Keratinocyte (primary cell): ENCODE results near the gene SLIT3. TPM values are rescaled to one million over a fixed set of nuclear protein-coding genes. Genes with fewer than 3 reads are reported as not detected.

Experiments used
- DNase-seq: peaks from one replicate; pipeline ENCODE4 v3.0.0-alpha.2; 2011; ENCODE audit warnings: low read depth, missing footprints, low spot score
- FAIRE-seq: peaks from 2 replicates; lab custom pipeline; 2011; peaks lifted over from hg19 to GRCh38; lab: Jason Lieb, UNC
- H2AFZ ChIP-seq: 2 replicates; pipeline ENCODE4 v1.6.0; 2012; ENCODE audit warnings: low read length, control low read depth, inconsistent platforms; ENCODE audit not compliant: control insufficient read depth
- H3K27ac ChIP-seq: 2 replicates; pipeline ENCODE4 v1.5.1; 2011; ENCODE audit warnings: low read length; ENCODE audit not compliant: control insufficient read depth, insufficient read depth
- H3K27me3 ChIP-seq: 3 replicates; pipeline ENCODE4 v1.6.0; 2011; ENCODE audit warnings: low read length; ENCODE audit not compliant: control insufficient read depth, insufficient read depth; ENCODE audit errors: extremely low read depth
- H3K36me3 ChIP-seq, 2 experiments: 2 replicates in 1 of 2; 3 replicates in 1 of 2; pipeline ENCODE4 v1.5.1; 2011; ENCODE audit warnings: low read length in 2 of 2, mild to moderate bottlenecking in 1 of 2; ENCODE audit not compliant: control insufficient read depth in 2 of 2, insufficient read depth in 2 of 2; ENCODE audit errors: extremely low read depth in 1 of 2
- H3K4me1 ChIP-seq: 3 replicates; pipeline ENCODE4 v1.5.1; 2011; ENCODE audit warnings: low read length; ENCODE audit not compliant: control insufficient read depth, insufficient read depth; ENCODE audit errors: extremely low read depth
- H3K4me2 ChIP-seq: 3 replicates; pipeline ENCODE4 v1.6.0; 2011; ENCODE audit warnings: low read depth, low read length; ENCODE audit not compliant: control insufficient read depth, insufficient read depth; ENCODE audit errors: extremely low read depth
- H3K4me3 ChIP-seq, 3 experiments: fragments of 200-600 bp in 1 of 3; sonication (generic) in 1 of 3; 2 replicates in 2 of 3; 3 replicates in 1 of 3; pipeline ENCODE4 v1.5.1; 2011 to 2016; ENCODE audit warnings: low read length in 3 of 3, mild to moderate bottlenecking in 3 of 3, control low read depth in 2 of 3, inconsistent platforms in 1 of 3, low read depth in 1 of 3, mixed read lengths in 1 of 3, mixed run types in 1 of 3, moderate library complexity in 1 of 3; ENCODE audit not compliant: control insufficient read depth in 2 of 3, insufficient read depth in 2 of 3; ENCODE audit errors: extremely low read depth in 1 of 3
- H3K79me2 ChIP-seq: 2 replicates; pipeline ENCODE4 v1.6.0; 2012; ENCODE audit warnings: low read length; ENCODE audit not compliant: control insufficient read depth, insufficient read depth
- H3K9ac ChIP-seq: 3 replicates; pipeline ENCODE4 v1.6.0; 2011; ENCODE audit warnings: low read length; ENCODE audit not compliant: control insufficient read depth, insufficient read depth; ENCODE audit errors: extremely low read depth
- H3K9me1 ChIP-seq: 3 replicates; pipeline ENCODE4 v1.6.0; 2011; ENCODE audit warnings: low read length; ENCODE audit not compliant: control insufficient read depth, insufficient read depth; ENCODE audit errors: extremely low read depth
- H3K9me3 ChIP-seq: 2 replicates; pipeline ENCODE4 v1.5.1; 2012; ENCODE audit warnings: low read depth, low read length; ENCODE audit not compliant: control insufficient read depth
- H4K20me1 ChIP-seq: 3 replicates; pipeline ENCODE4 v1.6.0; 2011; ENCODE audit warnings: low read length; ENCODE audit not compliant: control insufficient read depth, insufficient read depth; ENCODE audit errors: extremely low read depth
- CTCF ChIP-seq, 3 experiments: IDR thresholded peaks in 1 of 3; conservative IDR thresholded peaks in 1 of 3; optimal IDR thresholded peaks in 1 of 3; 2 replicates in 2 of 3; 3 replicates in 1 of 3; pipeline versions ENCODE3 to v1.5.1; 2011; ENCODE audit warnings: low read length in 3 of 3, mild to moderate bottlenecking in 3 of 3, moderate library complexity in 2 of 3, control low read depth in 1 of 3, inconsistent platforms in 1 of 3; ENCODE audit not compliant: insufficient read depth in 2 of 3; ENCODE audit errors: extremely low read depth in 1 of 3
- EZH2 ChIP-seq: IDR thresholded peaks from one replicate; pipeline ENCODE4 v1.6.1; 2012; ENCODE audit warnings: inconsistent platforms, mild to moderate bottlenecking, low read length, moderate library complexity
- dilution Hi-C: fragments of 300-500 bp; cut with MboI; formaldehyde crosslinking; loops from one replicate; pipeline ENCODE4 v1.7.0; 2020; ENCODE audit warnings: low sequenced_read_pairs; ENCODE audit not compliant: extremely low pct_ligation_motif_present
- polyA plus RNA-seq, 5 experiments: library from polyadenylated mRNA; depleted of rRNA in 3 of 5; stranded (reverse) in 3 of 5; stranded (forward) in 1 of 5; unstranded in 1 of 5; fragments of >200 nt; gene quantifications; 1 replicate in 1 of 5; 2 replicates in 3 of 5; 3 replicates in 1 of 5; pipeline versions ENCODE4 v1.2.1 to v1.2.3, GENCODE V29; 2011 to 2012; ENCODE audit warnings: missing spikeins in 2 of 5, low read depth in 1 of 5, low replicate concordance in 1 of 5

SLIT3 gene
- polyA plus RNA-seq, 1 donor (not counting 4 experiments of a cell fraction or from before 2014, with no cell fraction given), result 2.4 TPM

GRCh38 chr5:169128679-169129078 is 172.3 kb downstream of the SLIT3 start:
- Histone ChIP-seq H3K9me3 (no peaks in the 10 kb centered on the region), H3K27ac (no peak overlapping the region), H4K20me1 (no peaks in the 10 kb centered on the region), H3K9me1 (no peaks in the 10 kb centered on the region), H3K4me3 (no peak overlapping the region), H3K9ac (no peak overlapping the region), H3K79me2 (no peaks in the 10 kb centered on the region), H3K4me2 (no peak overlapping the region), H3K27me3 (no peaks in the 10 kb centered on the region), H2AFZ (no peak overlapping the region), H3K4me1 (no peaks in the 10 kb centered on the region), H3K36me3 (no peaks in the 10 kb centered on the region)
- TF ChIP-seq CTCF (optimal IDR thresholded peaks at IDR 0.05 in 1 of 3, IDR thresholded peaks at IDR 0.05 in 1 of 3, conservative IDR thresholded peaks at IDR 0.05 in 1 of 3; ENCODE audit: extremely low read depth in 1 of 3, insufficient read depth in 2 of 3, low read length in 3 of 3) (no peak), EZH2 (no peak)
- DNase-seq, result no peak
- no peak for FAIRE-seq
- dilution Hi-C loops, result no loop called here

- Histone ChIP-seq H4K20me1 (no peaks in the 10 kb centered on the region), H3K27me3 (no peaks in the 10 kb centered on the region), H2AFZ (no peak overlapping the region), H3K9me3 (no peaks in the 10 kb centered on the region), H3K9ac (no peak overlapping the region), H3K4me2 (no peak overlapping the region), H3K4me1 (no peaks in the 10 kb centered on the region), H3K36me3 (no peaks in the 10 kb centered on the region), H3K4me3 (no peak overlapping the region), H3K27ac (no peak overlapping the region), H3K9me1 (no peaks in the 10 kb centered on the region), H3K79me2 (no peaks in the 10 kb centered on the region)
- FAIRE-seq (no peak), DNase-seq (no peak)
- dilution Hi-C loops, result no loop called here
- TF ChIP-seq EZH2 (no peak), CTCF (optimal IDR thresholded peaks at IDR 0.05 in 1 of 3, IDR thresholded peaks at IDR 0.05 in 1 of 3, conservative IDR thresholded peaks at IDR 0.05 in 1 of 3; ENCODE audit: extremely low read depth in 1 of 3, insufficient read depth in 2 of 3, low read length in 3 of 3) (no peak)
Observed at GRCh38 chr5:169127431-169127830, 173.5 kb downstream of the SLIT3 start.
